GM18861 (cell line): ENCODE data around the gene NT5C3A.
"Not testable (repeated sequence)": the region's sequence is repeated elsewhere in the genome, so short reads cannot be mapped to it uniquely, and the experiment has no call there.

Experiments
- ATAC-seq: cut with Tn5 transposase; IDR thresholded peaks from one replicate; pipeline ENCODE4 v1.9.1; 2021; ENCODE audit not compliant: unreplicated experiment

The NT5C3A gene

GRCh38 chr7:33043501-33044400, 18.8 kb downstream of the NT5C3A start:
- no peak for ATAC-seq

DNA sequence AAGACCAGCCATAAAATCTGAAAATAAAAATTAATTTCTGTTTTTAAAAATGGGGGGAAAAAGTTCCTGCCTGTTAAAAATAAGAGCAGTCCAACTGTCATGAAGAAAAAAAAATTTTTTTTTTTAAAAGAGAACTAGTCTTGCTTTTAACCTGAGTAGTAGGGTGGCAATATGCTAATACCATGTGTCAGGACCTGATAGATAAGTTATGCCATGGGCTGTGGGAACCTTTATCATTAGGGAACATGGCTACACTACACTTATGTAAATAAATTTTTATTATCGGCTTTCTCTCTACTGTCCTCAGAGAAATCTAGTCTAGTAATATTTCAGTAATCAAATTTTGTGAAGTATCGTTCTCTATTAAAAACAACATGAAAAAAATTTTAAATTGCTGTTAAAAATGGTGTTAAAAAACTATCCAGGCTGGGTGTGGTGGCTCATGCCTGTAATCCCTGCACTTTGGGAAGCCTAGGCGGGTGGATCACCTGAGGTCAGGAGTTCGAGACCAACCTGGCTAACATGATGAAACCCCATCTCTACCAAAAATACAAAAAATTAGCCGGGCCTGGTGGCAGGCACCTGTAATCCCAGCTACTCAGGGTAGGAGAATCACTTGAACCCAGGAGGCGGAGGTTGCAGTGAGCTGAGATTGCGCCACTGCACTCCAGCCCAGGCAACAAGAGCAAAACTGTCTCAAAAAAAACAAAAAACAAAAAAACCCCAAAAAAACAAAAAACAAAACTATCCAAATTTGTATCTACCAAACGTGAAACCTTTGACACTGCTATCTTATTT, 20.7 kb downstream of the NT5C3A start:
- no peak for ATAC-seq

DNA sequence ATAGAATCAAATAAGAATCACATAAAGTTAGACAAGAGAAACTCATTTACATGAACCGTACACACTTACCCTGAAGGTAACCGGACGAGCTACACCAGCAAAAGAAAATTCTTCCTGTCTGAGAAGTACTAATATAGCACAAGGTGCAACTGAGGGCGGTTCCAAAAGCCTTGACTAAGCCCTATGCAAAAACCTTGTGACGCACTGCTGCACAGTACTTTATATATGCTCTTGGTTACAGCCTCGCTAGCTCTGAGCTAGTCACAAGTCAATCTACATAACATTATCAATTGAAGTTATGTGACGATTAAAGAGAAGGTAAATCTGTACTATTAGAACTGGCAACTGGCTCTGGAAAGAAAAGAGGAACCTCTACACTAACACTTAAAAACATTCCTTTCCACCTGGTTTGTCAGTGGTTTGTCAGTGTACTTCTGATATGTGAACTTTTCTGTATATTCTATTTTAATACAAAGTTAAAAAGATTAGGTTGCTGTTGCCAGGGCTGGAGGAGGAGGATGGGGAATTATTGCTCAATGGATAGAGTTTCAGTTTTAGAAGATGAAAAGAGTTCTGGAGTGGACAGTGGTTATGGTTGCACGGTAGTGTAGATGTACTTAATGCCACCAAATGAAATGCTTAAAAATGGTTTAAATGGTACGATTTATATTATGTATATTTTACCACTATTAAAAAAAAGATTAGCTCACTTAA, 21.6 kb downstream of the NT5C3A start:
- ATAC-seq = peak; percentile 89

GRCh38 chr7:33039903-33040292, 22.7 kb downstream of the NT5C3A start:
- no peak for ATAC-seq

GRCh38 chr7:33039257-33039902, 23.2 kb downstream of the NT5C3A start:
- ATAC-seq = peak; percentile 41

- ATAC-seq = no peak
Measured at GRCh38 chr7:33038639-33039038, 23.9 kb downstream of the NT5C3A start.

DNA sequence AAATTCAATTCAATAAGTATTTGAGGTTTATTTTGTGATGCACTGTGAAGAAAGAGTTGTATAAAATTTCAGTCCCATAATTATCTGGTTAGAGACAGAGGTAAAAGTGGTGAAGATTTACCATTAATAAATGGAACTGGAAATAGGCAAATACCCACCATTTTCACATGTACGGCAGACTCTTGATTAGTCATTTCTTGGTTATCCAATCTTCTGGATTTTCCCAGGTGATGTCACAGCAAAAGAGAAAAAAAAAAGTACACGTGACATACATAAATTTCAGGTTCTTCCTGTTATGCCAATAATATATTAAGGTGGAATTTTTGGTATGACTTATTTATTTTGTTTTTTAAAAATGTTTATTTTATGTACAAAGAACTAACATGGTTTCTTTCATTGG, 26.8 kb downstream of the NT5C3A start:
- ATAC-seq = no peak

DNA sequence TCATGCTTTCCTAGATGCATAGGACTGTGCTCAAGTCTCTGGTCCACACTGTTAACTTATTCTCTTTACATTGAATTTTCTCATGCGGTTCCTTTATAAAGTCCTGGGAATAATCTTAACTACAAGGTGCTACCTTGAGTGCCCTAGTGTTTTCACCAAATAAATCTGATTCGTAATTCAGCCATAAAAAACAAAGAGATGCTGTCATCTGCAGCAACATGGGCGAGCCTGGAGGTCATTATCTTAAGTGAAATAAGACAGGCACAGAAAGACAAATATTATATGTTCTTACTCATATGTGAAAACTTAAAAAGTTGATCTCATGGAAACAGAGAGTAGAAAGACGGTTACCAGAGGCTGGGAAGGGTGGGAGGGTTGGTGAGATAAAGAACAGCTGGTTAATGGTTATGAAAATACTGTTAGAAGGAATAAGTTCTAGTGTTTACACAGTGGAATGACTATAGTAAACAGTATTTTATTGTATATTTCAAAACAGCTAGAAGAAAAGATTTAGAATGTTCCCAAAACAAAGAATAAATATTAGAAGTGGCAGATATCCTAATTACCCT, 38.3 kb downstream of the NT5C3A start:
- no peak for ATAC-seq

- no peak for ATAC-seq
Measured at GRCh38 chr7:33012364-33012763, 50.2 kb downstream of the NT5C3A start.

DNA sequence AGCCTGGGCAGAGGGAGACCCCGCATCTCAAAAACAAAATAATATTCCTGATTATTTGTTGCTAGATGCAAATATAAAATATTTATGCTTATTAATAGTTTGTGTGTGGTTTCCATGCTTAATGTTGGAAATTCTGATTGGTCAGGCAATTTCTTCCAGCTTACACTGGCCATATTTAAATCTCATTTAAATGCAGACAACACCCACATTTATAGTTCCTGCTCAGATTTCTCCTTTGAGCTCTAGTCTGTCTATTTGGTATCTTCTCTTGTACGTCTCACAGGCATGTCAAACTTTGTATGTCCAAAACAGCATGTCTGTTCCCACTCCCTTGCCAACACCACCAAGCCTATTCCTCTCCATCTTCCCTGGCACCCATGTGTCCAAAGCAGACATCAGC, 52.8 kb downstream of the NT5C3A start:
- no peak for ATAC-seq

- ATAC-seq = not testable (repeated sequence)
Measured at GRCh38 chr7:33005690-33006089, 56.9 kb downstream of the NT5C3A start.

- not testable (repeated sequence) for ATAC-seq
Measured at GRCh38 chr7:33005193-33005592, 57.4 kb downstream of the NT5C3A start.

DNA sequence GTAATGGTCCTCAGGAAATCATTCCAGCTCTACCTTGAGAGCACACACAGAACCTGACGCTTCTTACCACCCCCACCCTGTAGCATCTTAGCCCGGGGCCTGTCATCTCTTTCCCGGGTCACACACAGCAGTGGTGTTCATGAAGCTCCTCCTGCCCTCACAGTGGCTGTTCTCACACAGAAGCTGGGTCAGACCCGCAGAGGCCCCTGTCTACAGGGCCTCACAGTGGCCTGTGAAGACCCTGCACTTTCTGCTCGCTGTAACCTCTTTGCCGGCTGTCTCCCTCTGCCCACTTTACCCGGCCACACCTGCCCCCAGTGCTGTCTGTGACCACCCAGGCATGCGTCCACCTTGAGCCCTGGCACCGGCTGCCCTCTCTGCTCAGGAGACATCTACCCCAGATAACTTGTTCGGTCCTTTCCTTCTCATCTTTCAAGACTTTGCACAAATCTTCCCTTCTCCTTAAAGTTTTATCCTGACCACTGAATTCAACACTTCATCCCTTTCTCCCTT, 58.4 kb downstream of the NT5C3A start:
- not testable (repeated sequence) for ATAC-seq

DNA sequence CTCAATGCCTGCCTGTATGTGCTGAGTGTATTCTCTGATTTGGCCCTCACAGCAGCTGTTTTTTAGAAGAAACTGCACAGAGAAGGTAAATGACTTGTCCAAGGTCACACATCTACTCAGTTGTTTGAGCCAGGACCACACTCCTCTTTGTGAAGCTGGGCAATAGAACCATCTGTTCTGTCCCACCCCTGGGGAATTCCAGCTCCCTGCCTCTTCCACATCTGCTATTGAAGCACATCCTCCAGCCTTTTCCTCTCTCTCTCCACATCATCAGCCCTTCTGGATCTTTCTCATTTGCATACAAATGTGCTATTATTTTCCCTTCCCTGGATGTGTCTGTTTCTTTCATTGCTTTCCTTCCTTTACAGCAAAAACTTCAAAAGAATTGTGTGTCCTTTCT, 59.5 kb downstream of the NT5C3A start:
- ATAC-seq = not testable (repeated sequence)

DNA sequence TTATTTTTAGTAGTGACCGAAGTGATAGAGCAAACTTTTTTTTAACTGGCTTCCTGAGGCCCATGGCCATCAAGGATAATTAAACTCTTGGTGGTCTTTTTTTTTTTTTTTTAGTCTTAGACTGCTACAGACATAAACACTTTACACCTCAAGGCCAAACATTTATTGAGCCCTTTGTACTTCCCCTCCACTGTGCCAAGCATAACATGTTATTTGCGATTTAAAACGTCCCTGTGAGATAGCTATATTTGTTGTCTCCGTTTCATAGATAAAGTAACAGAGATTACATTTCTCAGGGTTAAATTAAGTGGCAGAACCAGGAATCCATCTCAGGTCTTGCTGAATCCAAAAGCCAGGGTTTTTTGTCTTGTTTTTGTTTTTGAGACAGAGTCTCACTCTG, 63.2 kb downstream of the NT5C3A start:
- not testable (repeated sequence) for ATAC-seq

DNA sequence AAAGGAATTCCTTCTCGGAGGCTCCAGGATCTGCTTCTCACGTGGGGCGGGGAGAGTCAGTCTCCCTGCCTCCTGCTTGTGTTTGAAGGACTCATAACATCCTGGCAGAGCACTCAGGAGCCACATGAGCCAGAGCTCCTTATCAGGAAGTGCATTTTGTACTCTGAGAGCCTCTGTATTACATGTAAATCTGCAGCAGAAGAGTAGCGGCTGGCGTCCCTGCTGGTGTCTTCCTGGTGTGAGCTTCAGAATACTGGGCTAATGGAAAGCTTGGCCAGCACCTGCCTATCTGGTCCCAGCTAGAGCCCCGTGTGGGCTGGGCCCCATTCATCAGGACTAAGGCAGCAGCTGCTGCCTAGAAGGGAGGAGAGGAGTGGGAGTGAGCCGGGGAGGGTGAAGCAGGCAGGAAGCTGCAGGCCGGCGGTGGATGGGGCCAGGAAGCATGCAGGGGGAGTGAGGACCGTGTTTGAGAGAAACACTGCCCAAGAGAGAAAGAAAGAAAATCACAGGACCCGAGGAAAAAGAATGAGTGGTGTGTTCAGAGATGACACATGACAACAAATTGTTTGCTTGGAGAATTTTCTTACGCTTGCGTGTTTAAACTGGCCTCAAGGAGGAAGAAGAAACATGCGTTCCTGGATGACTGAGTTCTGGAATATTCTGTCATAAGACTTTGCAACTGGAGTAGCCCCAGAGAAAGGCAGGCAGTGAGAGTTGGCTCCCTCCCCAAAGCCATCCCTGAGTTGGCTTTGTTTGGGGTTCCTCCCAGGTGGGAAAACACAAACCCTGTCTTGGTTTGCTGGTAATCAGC, 64.0 kb downstream of the NT5C3A start:
- peak; percentile 56 for ATAC-seq

- ATAC-seq = not testable (repeated sequence)
Measured at GRCh38 chr7:32997956-32998355, 64.6 kb downstream of the NT5C3A start.

DNA sequence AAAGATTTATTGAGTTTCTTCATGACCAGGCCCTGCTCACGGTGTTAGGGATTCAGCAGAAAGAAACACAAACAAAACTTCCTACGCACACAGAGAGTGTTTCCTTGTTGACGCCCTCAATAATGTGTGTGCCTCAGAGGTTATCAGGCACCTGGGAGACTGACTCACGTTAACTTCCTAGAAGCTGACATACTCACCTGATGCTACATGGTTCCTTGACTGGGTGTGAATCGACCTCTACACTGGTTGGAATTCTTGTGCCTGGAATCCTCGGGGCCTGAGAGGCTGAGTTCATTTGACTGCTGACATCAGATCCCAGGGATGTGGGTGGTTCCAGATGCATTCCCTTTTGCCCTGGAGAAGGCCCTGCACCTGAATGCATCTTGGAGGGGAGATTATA, 69.8 kb downstream of the NT5C3A start:
- not testable (repeated sequence) for ATAC-seq

GRCh38 chr7:32991975-32992700, 70.4 kb downstream of the NT5C3A start:
- not testable (repeated sequence) for ATAC-seq
